Inflammatory macrophage treated with lipopolysaccharide for 4 hours (primary cell): Measurements from ENCODE around the gene KRT76.

Experiments used
- DNase-seq: peaks from one replicate; pipeline ENCODE4 v3.0.0-alpha.2; 2020

Gene KRT76

GRCh38 chr12:52812749-52813148 is 35.6 kb upstream of the KRT76 start:
- DNase-seq = no peak

GRCh38 chr12:52812073-52812400 is 34.9 kb upstream of the KRT76 start:
- DNase-seq = no peak

GRCh38 chr12:52811191-52812072 is 34.3 kb upstream of the KRT76 start:
- DNase-seq = no peak

- no peak for DNase-seq
Observed at GRCh38 chr12:52810554-52810953, 33.4 kb upstream of the KRT76 start.

GRCh38 chr12:52809166-52809565 is 32.0 kb upstream of the KRT76 start:
- no peak for DNase-seq

GRCh38 chr12:52808573-52809160 is 31.5 kb upstream of the KRT76 start:
- DNase-seq = no peak

- DNase-seq = no peak
Observed at GRCh38 chr12:52807544-52808470, 30.7 kb upstream of the KRT76 start.

- no peak for DNase-seq
Observed at GRCh38 chr12:52806821-52807543, 29.8 kb upstream of the KRT76 start.

GRCh38 chr12:52806169-52806811 is 29.1 kb upstream of the KRT76 start:
- no peak for DNase-seq

GRCh38 chr12:52805739-52806138 is 28.6 kb upstream of the KRT76 start:
- DNase-seq = no peak

GRCh38 chr12:52805000-52805399 is 27.9 kb upstream of the KRT76 start:
- DNase-seq = no peak

GRCh38 chr12:52802442-52802841 is 25.3 kb upstream of the KRT76 start:
- no peak for DNase-seq

- DNase-seq = no peak
Observed at GRCh38 chr12:52801773-52802172, 24.6 kb upstream of the KRT76 start.

- no peak for DNase-seq
Observed at GRCh38 chr12:52800259-52800917, 23.2 kb upstream of the KRT76 start.

GRCh38 chr12:52799505-52800211 is 22.5 kb upstream of the KRT76 start:
- no peak for DNase-seq

GRCh38 chr12:52798671-52799504 is 21.7 kb upstream of the KRT76 start:
- no peak for DNase-seq

- no peak for DNase-seq
Observed at GRCh38 chr12:52798003-52798670, 21.0 kb upstream of the KRT76 start.

- no peak for DNase-seq
Observed at GRCh38 chr12:52797529-52797894, 20.4 kb upstream of the KRT76 start.

GRCh38 chr12:52796839-52797528 is 19.8 kb upstream of the KRT76 start:
- DNase-seq = no peak
